ENCODE results near the gene EIF3A. TPM values are rescaled to one million over a fixed set of nuclear protein-coding genes. Genes with fewer than 3 reads are reported as not detected.
"Not testable (repeated sequence)": the region's sequence is repeated elsewhere in the genome, so short reads cannot be mapped to it uniquely, and the experiment has no call there.

The EIF3A gene
- total RNA-seq, 1 donor from 2014 or later = 134 TPM

DNA sequence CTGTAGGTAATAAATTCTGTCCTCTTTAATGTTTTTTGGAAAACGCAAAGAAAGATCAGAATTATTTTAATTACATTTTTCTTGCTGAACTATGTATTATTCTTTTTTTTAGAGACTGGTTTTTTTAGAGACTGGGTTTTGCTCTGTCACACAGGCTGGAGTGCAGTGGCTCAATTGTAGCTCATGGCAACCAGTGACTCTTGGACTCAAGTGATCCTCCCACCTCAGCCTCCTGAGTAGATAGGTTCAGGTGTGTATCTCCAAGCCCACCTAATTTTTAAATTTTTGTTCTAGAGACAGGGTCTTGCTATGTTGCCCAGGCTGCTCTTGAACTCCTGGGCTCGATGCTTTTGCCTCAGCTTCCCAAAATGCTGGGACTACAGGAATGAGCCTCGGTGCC is 18.0 kb upstream of the EIF3A start:
- no peaks in the 10 kb centered on the region for H3K9me3 Mint-ChIP-seq (ENCODE audit: low read depth)
- H3K4me1 Mint-ChIP-seq (ENCODE audit: low read depth) = peaks cover 2% of the 10 kb centered on the region
- no peak overlapping the region for H3K4me3 Mint-ChIP-seq (ENCODE audit: unreplicated experiment)
- DNase-seq (ENCODE audit: low spot score) = no peak
- no peak for TF ChIP-seq CTCF (IDR thresholded peaks at IDR 0.05)
- H3K27me3 Mint-ChIP-seq (ENCODE audit: low read depth) = no peaks in the 10 kb centered on the region
- no peaks in the 10 kb centered on the region for H3K36me3 Mint-ChIP-seq (ENCODE audit: low read depth)
- H3K27ac Mint-ChIP-seq (ENCODE audit: unreplicated experiment) = no peak overlapping the region

DNA sequence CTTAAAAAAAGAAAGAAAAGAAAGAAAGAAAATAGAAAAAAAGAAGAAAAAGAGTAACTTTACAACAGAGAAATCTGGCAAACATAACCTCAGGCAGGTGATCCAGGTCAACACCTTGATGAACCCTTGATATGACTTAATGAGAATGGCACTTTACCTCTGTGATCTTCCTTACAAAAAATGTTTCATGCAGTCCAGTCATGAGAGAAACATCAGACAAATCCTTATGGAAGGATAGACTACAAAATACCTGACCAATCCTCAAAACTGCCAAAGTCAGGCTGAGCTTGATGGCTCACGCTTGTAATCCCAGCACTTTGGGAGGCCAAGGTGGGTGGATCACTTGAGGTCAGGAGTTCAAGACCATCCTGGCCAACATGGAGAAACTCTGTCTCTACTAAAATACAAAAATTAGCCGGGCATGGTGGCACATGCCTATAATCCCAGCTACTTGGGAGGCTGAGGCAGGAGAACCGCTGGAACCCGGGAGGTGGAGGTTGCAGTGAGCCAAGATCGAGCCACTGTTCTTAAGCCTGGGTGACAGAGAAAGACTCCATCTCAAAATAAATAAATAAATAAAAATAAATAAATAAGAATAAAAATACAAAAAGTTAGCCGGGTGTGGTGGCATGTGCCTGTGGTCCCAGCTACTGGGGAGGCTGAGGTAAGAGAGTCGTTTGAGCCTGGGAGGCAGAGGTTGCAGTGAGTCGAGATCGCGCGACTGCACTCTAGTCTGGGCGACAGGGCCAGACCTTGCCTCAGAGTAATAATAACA is 16.2 kb upstream of the EIF3A start:
- not testable (repeated sequence) for H3K27me3 Mint-ChIP-seq (ENCODE audit: low read depth); H3K4me3 Mint-ChIP-seq (ENCODE audit: unreplicated experiment); H3K4me1 Mint-ChIP-seq (ENCODE audit: low read depth); H3K27ac Mint-ChIP-seq (ENCODE audit: unreplicated experiment); DNase-seq (ENCODE audit: low spot score); H3K9me3 Mint-ChIP-seq (ENCODE audit: low read depth); H3K36me3 Mint-ChIP-seq (ENCODE audit: low read depth)

DNA sequence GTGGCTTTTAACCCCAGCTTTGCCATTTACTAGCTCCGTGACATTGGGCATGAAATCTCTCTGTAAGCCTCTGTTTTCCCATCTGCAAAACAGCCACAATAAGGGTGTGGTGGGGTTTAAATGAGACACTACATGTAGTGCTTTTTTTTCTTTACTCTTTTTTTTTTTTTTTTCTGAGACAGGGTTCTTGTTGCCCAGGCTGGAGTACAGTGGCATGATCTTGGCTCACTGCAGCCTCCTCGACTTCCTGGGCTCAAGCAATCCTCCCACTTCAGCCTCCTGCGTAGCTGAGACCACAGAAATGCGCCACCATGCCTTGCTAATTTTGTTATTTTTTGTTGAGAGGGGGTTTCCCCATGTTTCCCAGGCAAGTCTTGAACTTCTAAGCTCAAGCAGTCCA is 15.0 kb upstream of the EIF3A start:
- H3K27me3 Mint-ChIP-seq (ENCODE audit: low read depth) = no peaks in the 10 kb centered on the region
- H3K4me3 Mint-ChIP-seq (ENCODE audit: unreplicated experiment) = no peak overlapping the region
- no peaks in the 10 kb centered on the region for H3K36me3 Mint-ChIP-seq (ENCODE audit: low read depth)
- H3K9me3 Mint-ChIP-seq (ENCODE audit: low read depth) = no peaks in the 10 kb centered on the region
- H3K27ac Mint-ChIP-seq (ENCODE audit: unreplicated experiment) = no peak overlapping the region
- no peak for TF ChIP-seq CTCF (IDR thresholded peaks at IDR 0.05)
- DNase-seq (ENCODE audit: low spot score) = no peak
- no peaks in the 10 kb centered on the region for H3K4me1 Mint-ChIP-seq (ENCODE audit: low read depth)

GRCh38 chr10:119090968-119091367 is 10.4 kb upstream of the EIF3A start:
- Mint-ChIP-seq H3K27ac (ENCODE audit: unreplicated experiment) (no peak overlapping the region), H3K4me3 (ENCODE audit: unreplicated experiment) (no peak overlapping the region), H3K36me3 (ENCODE audit: low read depth) (no peaks in the 10 kb centered on the region), H3K4me1 (ENCODE audit: low read depth) (no peaks in the 10 kb centered on the region), H3K27me3 (ENCODE audit: low read depth) (no peaks in the 10 kb centered on the region), H3K9me3 (ENCODE audit: low read depth) (no peaks in the 10 kb centered on the region)
- no peak for DNase-seq (ENCODE audit: low spot score)
- no peak for TF ChIP-seq CTCF (IDR thresholded peaks at IDR 0.05)

- TF ChIP-seq CTCF (IDR thresholded peaks at IDR 0.05) = no peak
- H3K27ac Mint-ChIP-seq (ENCODE audit: unreplicated experiment) = no peak overlapping the region
- no peaks in the 10 kb centered on the region for H3K9me3 Mint-ChIP-seq (ENCODE audit: low read depth)
- no peaks in the 10 kb centered on the region for H3K4me1 Mint-ChIP-seq (ENCODE audit: low read depth)
- H3K36me3 Mint-ChIP-seq (ENCODE audit: low read depth) = no peaks in the 10 kb centered on the region
- no peak for DNase-seq (ENCODE audit: low spot score)
- no peak overlapping the region for H3K4me3 Mint-ChIP-seq (ENCODE audit: unreplicated experiment)
- no peaks in the 10 kb centered on the region for H3K27me3 Mint-ChIP-seq (ENCODE audit: low read depth)
Observed at GRCh38 chr10:119090026-119090795, 9.6 kb upstream of the EIF3A start.

All from chondrocyte (in vitro differentiated cells).